ENCODE data around the gene DDX6. TPM values are rescaled to one million over a fixed set of nuclear protein-coding genes. Genes with fewer than 3 reads are reported as not detected.

DDX6 gene
- total RNA-seq, 1 experiment from 2014 or later: 59.4 TPM

- H3K27me3 ChIP-seq (ENCODE audit: low read length): no peaks in the 10 kb centered on the region
- H3K9me2 ChIP-seq (replicated peaks; ENCODE audit: low read length): no peaks in the 10 kb centered on the region
- H3K4me1 ChIP-seq (ENCODE audit: insufficient read depth, low read length): no peaks in the 10 kb centered on the region
- ChIA-PET POLR2A (ENCODE audit: unreplicated experiment) (no interaction called here), CTCF (no interaction called here)
- TF ChIP-seq EZH2 (IDR thresholded peaks at IDR 0.05; ENCODE audit: low read length, unreplicated experiment) (no peak), EZH2phosphoT487 (IDR thresholded peaks at IDR 0.05; ENCODE audit: borderline replicate concordance, low read length) (no peak)
- TF ChIP-seq, protein P1, sequence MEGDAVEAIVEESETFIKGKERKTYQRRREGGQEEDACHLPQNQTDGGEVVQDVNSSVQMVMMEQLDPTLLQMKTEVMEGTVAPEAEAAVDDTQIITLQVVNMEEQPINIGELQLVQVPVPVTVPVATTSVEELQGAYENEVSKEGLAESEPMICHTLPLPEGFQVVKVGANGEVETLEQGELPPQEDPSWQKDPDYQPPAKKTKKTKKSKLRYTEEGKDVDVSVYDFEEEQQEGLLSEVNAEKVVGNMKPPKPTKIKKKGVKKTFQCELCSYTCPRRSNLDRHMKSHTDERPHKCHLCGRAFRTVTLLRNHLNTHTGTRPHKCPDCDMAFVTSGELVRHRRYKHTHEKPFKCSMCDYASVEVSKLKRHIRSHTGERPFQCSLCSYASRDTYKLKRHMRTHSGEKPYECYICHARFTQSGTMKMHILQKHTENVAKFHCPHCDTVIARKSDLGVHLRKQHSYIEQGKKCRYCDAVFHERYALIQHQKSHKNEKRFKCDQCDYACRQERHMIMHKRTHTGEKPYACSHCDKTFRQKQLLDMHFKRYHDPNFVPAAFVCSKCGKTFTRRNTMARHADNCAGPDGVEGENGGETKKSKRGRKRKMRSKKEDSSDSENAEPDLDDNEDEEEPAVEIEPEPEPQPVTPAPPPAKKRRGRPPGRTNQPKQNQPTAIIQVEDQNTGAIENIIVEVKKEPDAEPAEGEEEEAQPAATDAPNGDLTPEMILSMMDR (conservative IDR thresholded peaks at IDR 0.05; ENCODE audit: low read depth, low read length): no peak
- H3K36me3 ChIP-seq (ENCODE audit: low read depth, low read length): no peaks in the 10 kb centered on the region
- H2AFZ ChIP-seq (ENCODE audit: low read length): no peak overlapping the region
- no peak overlapping the region for H3K4me3 ChIP-seq (ENCODE audit: low read length)
- H3K9ac ChIP-seq (ENCODE audit: low read length): no peak overlapping the region
- no peaks in the 10 kb centered on the region for H3K9me3 ChIP-seq (ENCODE audit: low read length)
- H3F3A ChIP-seq (ENCODE audit: low read length, unreplicated experiment): no peaks in the 10 kb centered on the region
- DNase-seq (no peak), ATAC-seq (no peak)
- H3K79me2 ChIP-seq (ENCODE audit: low read length): no peaks in the 10 kb centered on the region
- no peak overlapping the region for H3K4me2 ChIP-seq (ENCODE audit: low read length)
- intact Hi-C loops (cut with micrococcal nuclease): no loop called here
- H3K27ac ChIP-seq (ENCODE audit: low read length): no peak overlapping the region
- no peaks in the 10 kb centered on the region for H4K20me1 ChIP-seq (ENCODE audit: low read length)
- no TSS peak for BruUV-seq (replicated peaks)
Measured at GRCh38 chr11:118807800-118808778, 17.1 kb upstream of the DDX6 start.

DNA sequence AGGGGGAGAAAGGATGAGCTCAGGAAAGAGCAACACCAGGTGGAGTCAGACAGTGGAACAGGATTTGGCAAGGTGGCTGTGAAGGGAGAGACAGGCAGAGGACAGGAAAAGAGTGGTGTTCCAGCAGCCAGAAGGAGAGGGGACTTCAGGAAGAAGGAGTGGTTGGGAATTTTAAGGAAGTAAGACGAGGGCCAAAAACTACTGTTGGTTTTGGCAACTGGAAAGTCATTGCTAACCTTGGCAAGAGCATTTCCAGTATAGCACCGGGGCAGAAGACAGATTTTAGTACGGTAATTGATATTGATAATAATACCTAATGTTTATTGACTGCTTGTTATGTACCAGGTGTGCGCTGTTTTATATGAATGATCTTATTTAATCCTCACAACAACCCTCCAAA is 15.4 kb upstream of the DDX6 start:
- ChIA-PET POLR2A (ENCODE audit: unreplicated experiment) (no interaction called here), CTCF (no interaction called here)
- intact Hi-C loops (cut with micrococcal nuclease): no loop called here
- DNase-seq: no peak
- Histone ChIP-seq H3K9me2 (replicated peaks; ENCODE audit: low read length) (no peaks in the 10 kb centered on the region), H3K4me2 (ENCODE audit: low read length) (no peak overlapping the region), H3K27ac (ENCODE audit: low read length) (no peak overlapping the region), H3K27me3 (ENCODE audit: low read length) (no peaks in the 10 kb centered on the region), H3K4me1 (ENCODE audit: insufficient read depth, low read length) (no peaks in the 10 kb centered on the region), H3K4me3 (ENCODE audit: low read length) (no peak overlapping the region), H3K36me3 (ENCODE audit: low read depth, low read length) (no peaks in the 10 kb centered on the region), H2AFZ (ENCODE audit: low read length) (no peak overlapping the region), H4K20me1 (ENCODE audit: low read length) (no peaks in the 10 kb centered on the region), H3K9ac (ENCODE audit: low read length) (no peak overlapping the region), H3F3A (ENCODE audit: low read length, unreplicated experiment) (no peaks in the 10 kb centered on the region), H3K9me3 (ENCODE audit: low read length) (no peaks in the 10 kb centered on the region), H3K79me2 (ENCODE audit: low read length) (no peaks in the 10 kb centered on the region)
- no peak for ATAC-seq
- TF ChIP-seq, protein P1 (conservative IDR thresholded peaks at IDR 0.05; ENCODE audit: low read depth, low read length): no peak
- TF ChIP-seq EZH2phosphoT487 (IDR thresholded peaks at IDR 0.05; ENCODE audit: borderline replicate concordance, low read length) (no peak), EZH2 (IDR thresholded peaks at IDR 0.05; ENCODE audit: low read length, unreplicated experiment) (no peak)
- no TSS peak for BruUV-seq (replicated peaks)

DNA sequence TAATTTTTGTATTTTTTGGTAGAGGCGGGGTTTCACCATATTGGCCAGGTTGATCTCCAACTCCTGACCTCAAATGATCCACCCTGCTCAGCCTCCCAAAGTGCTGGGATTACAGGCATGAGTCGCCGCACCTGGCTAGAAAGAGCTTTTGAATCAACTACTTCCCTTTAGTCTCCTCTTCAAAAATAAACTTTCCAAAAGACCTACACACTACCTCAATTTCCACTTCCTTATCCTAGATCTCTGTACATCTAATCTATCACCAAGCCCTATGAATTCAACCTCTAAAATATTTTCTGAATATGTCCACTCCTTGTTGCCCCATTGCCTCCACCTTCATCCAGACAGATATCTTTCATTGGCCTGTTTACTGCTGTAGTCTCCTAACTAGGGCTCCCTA is 13.1 kb upstream of the DDX6 start:
- Histone ChIP-seq H3K4me2 (ENCODE audit: low read length) (no peak overlapping the region), H3K9ac (ENCODE audit: low read length) (no peak overlapping the region), H3K36me3 (ENCODE audit: low read depth, low read length) (no peaks in the 10 kb centered on the region), H3F3A (ENCODE audit: low read length, unreplicated experiment) (no peaks in the 10 kb centered on the region), H2AFZ (ENCODE audit: low read length) (no peak overlapping the region), H3K9me2 (replicated peaks; ENCODE audit: low read length) (no peaks in the 10 kb centered on the region), H3K27ac (ENCODE audit: low read length) (no peak overlapping the region), H4K20me1 (ENCODE audit: low read length) (no peaks in the 10 kb centered on the region), H3K9me3 (ENCODE audit: low read length) (no peaks in the 10 kb centered on the region), H3K4me3 (ENCODE audit: low read length) (no peak overlapping the region), H3K4me1 (ENCODE audit: insufficient read depth, low read length) (no peaks in the 10 kb centered on the region), H3K27me3 (ENCODE audit: low read length) (no peaks in the 10 kb centered on the region), H3K79me2 (ENCODE audit: low read length) (no peaks in the 10 kb centered on the region)
- no peak for DNase-seq
- CTCF ChIA-PET: no interaction called here
- no TSS peak for BruUV-seq (replicated peaks)
- intact Hi-C loops (cut with micrococcal nuclease): no loop called here
- POLR2A ChIA-PET (ENCODE audit: unreplicated experiment): no interaction called here
- no peak for ATAC-seq
- TF ChIP-seq, protein P1 (conservative IDR thresholded peaks at IDR 0.05; ENCODE audit: low read depth, low read length): no peak
- no peak for TF ChIP-seq EZH2 (IDR thresholded peaks at IDR 0.05; ENCODE audit: low read length, unreplicated experiment)
- TF ChIP-seq EZH2phosphoT487 (IDR thresholded peaks at IDR 0.05; ENCODE audit: borderline replicate concordance, low read length): no peak
